Spleen (tissue), 7 donors: ENCODE measurements around the gene SPINDOC.

Experiments
- CTCF ChIP-seq, 11 experiments: fragments of 200-600 bp in 7 of 11; fragments of 450-650 bp in 4 of 11; sonication (generic) in 4 of 11; IDR thresholded peaks in 8 of 11; conservative IDR thresholded peaks in 3 of 11; 1 replicate in 7 of 11; 2 replicates in 4 of 11; pipeline versions ENCODE4 v1.4.0 to v1.8.0; 2016 to 2021; ENCODE audit warnings: antibody characterized with exemption in 11 of 11, inconsistent platforms in 4 of 11, mild to moderate bottlenecking in 1 of 11
- POLR2A ChIP-seq, 3 donors: fragments of 450-650 bp; IDR thresholded peaks; one replicate each; pipeline ENCODE4 v1.5.1; 2017; ENCODE audit warnings: antibody characterized with exemption in 3 of 3, mild to moderate bottlenecking in 1 of 3
- donor health status: DM: no; HTN: no; CAD: no; lungs with moderate emphysema.
- donor health status: DM: no; HTN: no; CAD: no.
- donor health status: DM: no; HTN: no; CAD: no.

GRCh38 chr11:63775191-63775590, 38.1 kb upstream of the SPINDOC start:
- TF ChIP-seq CTCF (IDR thresholded peaks at IDR 0.05 in 8 of 11, conservative IDR thresholded peaks at IDR 0.05 in 3 of 11), result no peak
- no peak for TF ChIP-seq POLR2A (IDR thresholded peaks at IDR 0.05)
